Right atrium auricular region (tissue), 2 donors: ENCODE results near the gene NRK. TPM values are rescaled to one million over a fixed set of nuclear protein-coding genes. Genes with fewer than 3 reads are reported as not detected.

ENCODE experiments used
- DNase-seq: peaks from one replicate; pipeline ENCODE4 v3.0.0-alpha.2; 2019; ENCODE audit warnings: low spot score
- H3K27ac ChIP-seq, 2 donors: fragments of 200-600 bp; sonication (generic); 1 replicate in 1 of 2; 2 replicates in 1 of 2; pipeline ENCODE4 v1.5.1; 2016 to 2019
- H3K27me3 ChIP-seq, 2 donors: fragments of 200-600 bp; sonication (generic); one replicate each; pipeline versions ENCODE4 v1.5.1 to v1.6.0; 2017 to 2019
- H3K36me3 ChIP-seq: fragments of 200-600 bp; sonication (generic); one replicate; pipeline ENCODE4 v1.5.1; 2016
- H3K4me1 ChIP-seq, 2 donors: fragments of 200-600 bp; sonication (generic); one replicate each; pipeline versions ENCODE4 v1.5.1 to v1.6.0; 2017 to 2019
- H3K4me3 ChIP-seq, 2 donors: fragments of 200-600 bp; sonication (generic); 1 replicate in 1 of 2; 2 replicates in 1 of 2; pipeline ENCODE4 v1.5.1; 2017 to 2019; ENCODE audit warnings: mild to moderate bottlenecking in 1 of 2, moderate library complexity in 1 of 2
- H3K9me3 ChIP-seq, 2 donors: fragments of 200-600 bp; sonication (generic); one replicate each; pipeline ENCODE4 v1.5.1; 2019
- CTCF ChIP-seq, 2 donors: fragments of 200-600 bp; sonication (generic); IDR thresholded peaks; one replicate each; pipeline ENCODE4 v1.5.1; 2019; ENCODE audit warnings: antibody characterized with exemption in 2 of 2
- total RNA-seq, 2 donors: library from RNA; depleted of rRNA; stranded (reverse); fragments of >200 nt; gene quantifications; one replicate each; pipeline ENCODE4 v1.1.0, GENCODE V29; 2016

Gene NRK
- total RNA-seq, 2 donors from 2014 or later = 0.39 to 2.3 TPM

GRCh38 chrX:105870445-105870844, 48.1 kb downstream of the NRK start:
- TF ChIP-seq CTCF (IDR thresholded peaks at IDR 0.05) = no peak
- no peaks in the 10 kb centered on the region for H3K36me3 ChIP-seq
- no peak overlapping the region for H3K4me3 ChIP-seq
- H3K4me1 ChIP-seq = no peaks in the 10 kb centered on the region
- peaks cover 0 to 3% of the 10 kb centered on the region in 2 donors for H3K27me3 ChIP-seq
- H3K27ac ChIP-seq = no peak overlapping the region
- H3K9me3 ChIP-seq = no peaks in the 10 kb centered on the region
- DNase-seq = no peak

GRCh38 chrX:105872941-105873340, 50.6 kb downstream of the NRK start:
- Histone ChIP-seq H3K27ac (no peak overlapping the region), H3K4me3 (no peak overlapping the region), H3K36me3 (no peaks in the 10 kb centered on the region), H3K27me3 (peaks cover 0 to 3% of the 10 kb centered on the region in 2 donors), H3K9me3 (no peaks in the 10 kb centered on the region), H3K4me1 (no peaks in the 10 kb centered on the region)
- no peak for TF ChIP-seq CTCF (IDR thresholded peaks at IDR 0.05)
- DNase-seq = no peak

GRCh38 chrX:105874790-105875189, 52.5 kb downstream of the NRK start:
- H3K4me3 ChIP-seq = no peak overlapping the region
- no peaks in the 10 kb centered on the region for H3K4me1 ChIP-seq
- no peak overlapping the region for H3K27ac ChIP-seq
- DNase-seq = no peak
- no peak for TF ChIP-seq CTCF (IDR thresholded peaks at IDR 0.05)
- no peaks in the 10 kb centered on the region for H3K9me3 ChIP-seq
- peaks cover 0 to 3% of the 10 kb centered on the region in 2 donors for H3K27me3 ChIP-seq
- H3K36me3 ChIP-seq = no peaks in the 10 kb centered on the region

GRCh38 chrX:105876658-105877057, 54.3 kb downstream of the NRK start:
- no peak overlapping the region for H3K27ac ChIP-seq
- H3K9me3 ChIP-seq = no peaks in the 10 kb centered on the region
- peaks cover 0 to 3% of the 10 kb centered on the region in 2 donors for H3K27me3 ChIP-seq
- no peak for DNase-seq
- TF ChIP-seq CTCF (IDR thresholded peaks at IDR 0.05) = no peak
- no peaks in the 10 kb centered on the region for H3K36me3 ChIP-seq
- H3K4me1 ChIP-seq = no peaks in the 10 kb centered on the region
- H3K4me3 ChIP-seq = no peak overlapping the region

- TF ChIP-seq CTCF (IDR thresholded peaks at IDR 0.05) = no peak
- Histone ChIP-seq H3K9me3 (no peaks in the 10 kb centered on the region), H3K4me3 (no peak overlapping the region), H3K36me3 (no peaks in the 10 kb centered on the region), H3K27ac (no peak overlapping the region), H3K4me1 (no peaks in the 10 kb centered on the region), H3K27me3 (no peaks in the 10 kb centered on the region)
- no peak for DNase-seq
These were observed 58.2 kb downstream of the NRK start for GRCh38 chrX:105880491-105880890.

- Histone ChIP-seq H3K27ac (no peak overlapping the region), H3K9me3 (no peaks in the 10 kb centered on the region), H3K27me3 (no peaks in the 10 kb centered on the region), H3K36me3 (no peaks in the 10 kb centered on the region), H3K4me1 (no peaks in the 10 kb centered on the region), H3K4me3 (no peak overlapping the region)
- DNase-seq = no peak
- TF ChIP-seq CTCF (IDR thresholded peaks at IDR 0.05) = no peak
These were observed 60.4 kb downstream of the NRK start for GRCh38 chrX:105882581-105883275.
